HT-29 (cell line): ENCODE data around the gene WDR76. TPM values are rescaled to one million over a fixed set of nuclear protein-coding genes. Genes with fewer than 3 reads are reported as not detected.

Experiments used
- DNase-seq: peaks from one replicate; pipeline ENCODE4 v3.0.0-alpha.2; 2015; ENCODE audit warnings: low spot score
- total RNA-seq: library from RNA; depleted of rRNA; stranded (reverse); fragments of >200 nt; shearing (Covaris generic); gene quantifications from 2 replicates; pipeline ENCODE4 v1.2.3, GENCODE V29; 2014

Gene WDR76
- total RNA-seq, 1 experiment from 2014 or later: 11.5 TPM

- no peak for DNase-seq
Observed at GRCh38 chr15:43877371-43877770, 50.6 kb downstream of the WDR76 start.

GRCh38 chr15:43878446-43878845, 51.6 kb downstream of the WDR76 start:
- DNase-seq: no peak

GRCh38 chr15:43879386-43880355, 52.9 kb downstream of the WDR76 start:
- DNase-seq: no peak

- no peak for DNase-seq
Observed at GRCh38 chr15:43880406-43881194, 53.8 kb downstream of the WDR76 start.

- no peak for DNase-seq
Observed at GRCh38 chr15:43881245-43881644, 54.4 kb downstream of the WDR76 start.

GRCh38 chr15:43881944-43882343, 55.1 kb downstream of the WDR76 start:
- DNase-seq: peak; percentile 36

- no peak for DNase-seq
Observed at GRCh38 chr15:43883571-43883970, 56.8 kb downstream of the WDR76 start.

- no peak for DNase-seq
Observed at GRCh38 chr15:43886558-43886957, 59.8 kb downstream of the WDR76 start.

GRCh38 chr15:43887901-43888300, 61.1 kb downstream of the WDR76 start:
- no peak for DNase-seq

- DNase-seq: no peak
Observed at GRCh38 chr15:43889042-43889441, 62.2 kb downstream of the WDR76 start.

- no peak for DNase-seq
Observed at GRCh38 chr15:43893956-43894355, 67.2 kb downstream of the WDR76 start.

GRCh38 chr15:43895586-43895985, 68.8 kb downstream of the WDR76 start:
- no peak for DNase-seq

- DNase-seq: no peak
Observed at GRCh38 chr15:43896543-43896942, 69.7 kb downstream of the WDR76 start.

- no peak for DNase-seq
Observed at GRCh38 chr15:43898891-43899290, 72.1 kb downstream of the WDR76 start.

GRCh38 chr15:43899928-43900327, 73.1 kb downstream of the WDR76 start:
- no peak for DNase-seq

GRCh38 chr15:43900996-43901395, 74.2 kb downstream of the WDR76 start:
- DNase-seq: no peak

GRCh38 chr15:43901495-43901894, 74.7 kb downstream of the WDR76 start:
- no peak for DNase-seq

- DNase-seq: peak; percentile 89
Observed at GRCh38 chr15:43903864-43904290, 77.1 kb downstream of the WDR76 start.

GRCh38 chr15:43905755-43906154, 79.0 kb downstream of the WDR76 start:
- DNase-seq: no peak

- no peak for DNase-seq
Observed at GRCh38 chr15:43908516-43909050, 81.8 kb downstream of the WDR76 start.

GRCh38 chr15:43911235-43911781, 84.5 kb downstream of the WDR76 start:
- DNase-seq: no peak

GRCh38 chr15:43912208-43912607, 85.4 kb downstream of the WDR76 start:
- DNase-seq: no peak
